ENCODE measurements around the gene JADE1.

GRCh38 chr4:128841402-128841801 is 31.9 kb downstream of the JADE1 start:
- TF ChIP-seq POLR2A (IDR thresholded peaks at IDR 0.05; ENCODE audit: low read depth, low read length) = no peak
- no peak for TF ChIP-seq POLR2AphosphoS5 (IDR thresholded peaks at IDR 0.05; ENCODE audit: low read depth, low read length)

Measured in GM12892 (cell line).